K562 treated with DMSO at 1 percent for 4 hours (cell line): ENCODE results near the gene LRIF1. TPM values are rescaled to one million over a fixed set of nuclear protein-coding genes. Genes with fewer than 3 reads are reported as not detected.

Experiments
- total RNA-seq: library from RNA; unstranded; fragments of 300-600 nt; gene quantifications from 2 replicates; pipeline ENCODE4 v1.2.3, GENCODE V29; 2022; ENCODE audit not compliant: insufficient read depth

The LRIF1 gene
- 43.1 and 55.5 TPM in 2 replicates for total RNA-seq

GRCh38 chr1:110963691-110964454 is at the start of gene LRIF1:
Gene LRIF1, minus strand, starts transcription at chr1:110963922. Its CDS starts 234 bp downstream, at chr1:110963688.

Other genes starting within 250 kb of the LRIF1 start
- 202 and 249 TPM in 2 replicates for gene CD53, start 90.8 kb downstream of the LRIF1 start, total RNA-seq
- 72.8 and 78.0 TPM in 2 replicates for gene DRAM2, start 176.2 kb upstream of the LRIF1 start, total RNA-seq
- gene CEPT1, start 176.3 kb upstream of the LRIF1 start, total RNA-seq: 15.0 and 23.8 TPM in 2 replicates
- not detected in 2 replicates for gene DENND2D, start 236.7 kb upstream of the LRIF1 start, total RNA-seq